Measurements from ENCODE around the gene IFI27. TPM values are rescaled to one million over a fixed set of nuclear protein-coding genes. Genes with fewer than 3 reads are reported as not detected.

IFI27 gene
- total and polyA plus RNA-seq, 2 of the 4 experiments (the other 2 are of a cell fraction), result under 0.01 to 0.60 TPM

DNA sequence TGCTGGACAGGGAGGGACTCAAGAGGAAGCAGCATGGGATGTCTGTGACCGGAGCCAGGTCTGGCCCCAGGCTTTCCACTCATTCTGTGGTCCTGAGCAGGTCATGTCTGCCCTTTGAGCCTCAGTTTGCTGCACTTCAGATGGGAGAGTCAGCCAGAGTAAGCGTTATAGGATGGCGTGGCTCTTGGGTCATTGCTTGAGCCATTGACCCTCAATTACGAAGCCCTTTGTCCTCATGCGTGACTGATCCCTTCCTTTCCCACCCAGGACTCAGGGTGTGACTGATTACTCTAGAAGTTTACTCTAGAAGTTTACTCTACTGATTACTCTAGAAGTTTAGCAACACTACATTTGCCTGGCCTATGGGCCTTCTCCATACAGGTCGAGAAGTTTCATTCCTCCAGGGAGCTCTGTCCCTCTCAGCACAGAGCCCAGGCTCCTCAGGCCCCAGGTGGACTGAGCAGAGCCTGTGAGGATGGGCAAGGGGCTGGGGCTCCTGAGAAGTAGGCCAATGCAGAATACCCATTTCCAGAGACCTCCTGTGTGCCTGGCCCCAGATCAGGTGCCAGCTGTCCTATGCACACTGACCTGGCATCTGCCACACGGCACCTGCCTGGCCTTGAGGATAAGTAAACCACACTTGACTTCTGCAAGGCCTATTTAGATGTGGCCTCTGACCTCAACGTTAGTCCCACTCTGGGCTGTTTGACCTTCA, 7.6 kb upstream of the IFI27 start:
- Histone ChIP-seq H2BK5ac (ENCODE audit: low read depth, low read length, poor library complexity, severe bottlenecking) (no peak overlapping the region), H3K4me2 (ENCODE audit: low read depth, low read length) (no peak overlapping the region), H3K36me3 (ENCODE audit: control insufficient read depth, insufficient read depth, low read length) (no peaks in the 10 kb centered on the region; the same call in 1 of the 2 replicates), H4K8ac (ENCODE audit: low read depth in 2 of 2, low read length in 2 of 2) (no peak overlapping the region), H2BK120ac (ENCODE audit: low read depth, low read length) (no peak overlapping the region), H4K20me1 (ENCODE audit: insufficient read depth, low read length) (0 out of 2 replicates have a peak, but pooled peaks cover 8% of the 10 kb centered on the region), H2BK20ac (ENCODE audit: low read depth, low read length) (no peak overlapping the region), H3K27me3 (ENCODE audit: control insufficient read depth, insufficient read depth, low read length) (no peaks in the 10 kb centered on the region), H3K4ac (ENCODE audit: low read depth, low read length) (no peak overlapping the region), H2AK9ac (replicated peaks; ENCODE audit: low read depth, low read length, poor library complexity) (no peak overlapping the region), H3K9me3 (ENCODE audit: control insufficient read depth, insufficient read depth, low read length) (no peaks in the 10 kb centered on the region), H3K4me1 (ENCODE audit: control insufficient read depth, insufficient read depth, low read length) (peaks cover 5% of the 10 kb centered on the region; the same call in 1 of the 2 replicates), H3K9ac (ENCODE audit: low read depth, low read length) (no peak overlapping the region), H3K14ac (replicated peaks; ENCODE audit: low read depth, low read length) (no peak overlapping the region), H3K27ac (ENCODE audit: insufficient read depth, low read length) (no peak overlapping the region), H2BK15ac (ENCODE audit: low read depth, low read length) (no peak overlapping the region), H4K91ac (ENCODE audit: insufficient read depth, low read depth, low read length) (no peak overlapping the region), H3K9me1 (ENCODE audit: insufficient read depth, low read length) (peaks cover 10% of the 10 kb centered on the region), H2AK5ac (ENCODE audit: low read depth, low read length) (no peak overlapping the region), H3K4me3 (ENCODE audit: insufficient read depth, low read depth, low read length) (no peak overlapping the region), H3K18ac (ENCODE audit: low read depth, low read length) (no peak overlapping the region), H3K23ac (ENCODE audit: low read depth, low read length) (no peak overlapping the region), H2AFZ (replicated peaks; ENCODE audit: low read length, poor library complexity) (no peak overlapping the region), H3K79me1 (ENCODE audit: low read depth in 1 of 2, low read length in 2 of 2) (no peaks in the 10 kb centered on the region; a peak in 1 of 4 replicates), H4K5ac (ENCODE audit: low read depth, low read length) (no peak overlapping the region), H3K56ac (ENCODE audit: extremely low read depth, insufficient read depth, low read length) (no peak overlapping the region)
- ChIA-PET CTCF (no interaction called here), POLR2A (ENCODE audit: unreplicated experiment) (no interaction called here)
- intact Hi-C loops (cut with micrococcal nuclease) (no loop called here), dilution Hi-C loops (cut with HindIII; ENCODE audit: low sequenced_read_pairs, unreplicated experiment) (no loop called here), in situ Hi-C loops (cut with MboI; ENCODE audit: low sequenced_read_pairs) (no loop called here)
- 50% methylated on average over 2 of the region's 8 CpGs; no CpG with 5 or more reads in 1 of the 2 experiments for WGBS, 2 experiments (ENCODE audit: extremely low coverage in 2 of 2, insufficient read length in 1 of 2)
- TF ChIP-seq, protein P1, sequence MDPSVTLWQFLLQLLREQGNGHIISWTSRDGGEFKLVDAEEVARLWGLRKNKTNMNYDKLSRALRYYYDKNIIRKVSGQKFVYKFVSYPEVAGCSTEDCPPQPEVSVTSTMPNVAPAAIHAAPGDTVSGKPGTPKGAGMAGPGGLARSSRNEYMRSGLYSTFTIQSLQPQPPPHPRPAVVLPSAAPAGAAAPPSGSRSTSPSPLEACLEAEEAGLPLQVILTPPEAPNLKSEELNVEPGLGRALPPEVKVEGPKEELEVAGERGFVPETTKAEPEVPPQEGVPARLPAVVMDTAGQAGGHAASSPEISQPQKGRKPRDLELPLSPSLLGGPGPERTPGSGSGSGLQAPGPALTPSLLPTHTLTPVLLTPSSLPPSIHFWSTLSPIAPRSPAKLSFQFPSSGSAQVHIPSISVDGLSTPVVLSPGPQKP (IDR thresholded peaks at IDR 0.05; ENCODE audit: borderline replicate concordance, low read depth, low read length), result no peak
- TF ChIP-seq SMC3 (IDR thresholded peaks at IDR 0.05; ENCODE audit: low read depth, low read length) (no peak), POLR2A (IDR thresholded peaks at IDR 0.05; ENCODE audit: low read depth, low read length) (no peak)
- DNase-seq (no peak), ATAC-seq (ENCODE audit: low read depth) (no peak)
- no TSS peak for BruUV-seq (replicated peaks)

All from IMR-90 (cell line).